Lower leg skin (tissue), 4 donors: ENCODE results near the gene DTHD1. TPM values are rescaled to one million over a fixed set of nuclear protein-coding genes. Genes with fewer than 3 reads are reported as not detected.

Experiments used
- DNase-seq, 2 donors: peaks; one replicate each; pipeline ENCODE4 v3.0.0-alpha.2; 2019; ENCODE audit warnings: low spot score in 2 of 2
- H3K4me3 ChIP-seq: fragments of 200-600 bp; sonication (generic); 2 replicates; pipeline ENCODE4 v1.5.1; 2017; ENCODE audit warnings: mild to moderate bottlenecking, low read depth; ENCODE audit not compliant: poor library complexity, severe bottlenecking
- CTCF ChIP-seq, 3 donors: fragments of 450-650 bp; IDR thresholded peaks; one replicate each; pipeline ENCODE4 v1.5.1; 2016; ENCODE audit warnings: antibody characterized with exemption in 3 of 3, mild to moderate bottlenecking in 3 of 3, moderate library complexity in 2 of 3
- POLR2A ChIP-seq, 2 donors: fragments of 450-650 bp; IDR thresholded peaks; one replicate each; pipeline ENCODE4 v1.6.1; 2016 to 2017; ENCODE audit warnings: antibody characterized with exemption in 2 of 2, mild to moderate bottlenecking in 1 of 2, moderate library complexity in 1 of 2
- WGBS, 2 donors: methylation state at CpG; one replicate each; pipeline ENCODE4 v1.1.5; 2018; 5-methylcytosine and 5-hydroxymethylcytosine counted together
- intact Hi-C: fragments of 100-400 bp; cut with DNase I; formaldehyde crosslinking; loops from one replicate; pipeline ENCODE4 v1.15.0; 2023; ENCODE audit warnings: low total_unique reads
- total RNA-seq, 4 donors: library from RNA; depleted of rRNA; stranded (reverse); fragments of >200 nt; gene quantifications; one replicate each; pipeline ENCODE4 v1.1.0, GENCODE V29; 2016

The DTHD1 gene
- total RNA-seq, 4 donors from 2014 or later, result 0.16 TPM; not detected in 3

DNA sequence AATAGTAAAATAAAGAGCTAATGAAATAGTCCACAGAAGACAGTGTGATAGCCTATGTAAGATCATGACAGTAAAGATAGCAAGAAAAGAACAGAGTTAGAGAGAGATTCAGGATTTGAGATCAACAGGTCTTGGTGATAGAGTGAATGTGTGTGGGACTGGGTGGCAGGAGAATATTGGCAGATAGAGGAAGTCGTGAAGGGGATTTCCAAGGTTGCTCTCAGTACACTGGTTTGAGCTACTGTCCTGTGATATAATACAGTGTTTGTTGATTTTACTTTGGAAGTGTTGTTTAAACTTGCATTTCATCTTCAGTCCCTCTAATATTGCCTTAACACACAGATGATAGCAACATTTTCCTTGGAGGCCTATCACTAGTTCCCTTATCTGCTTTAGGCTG, 44.1 kb downstream of the DTHD1 start:
- no peak for TF ChIP-seq POLR2A (IDR thresholded peaks at IDR 0.05)
- TF ChIP-seq CTCF (IDR thresholded peaks at IDR 0.05), result no peak
- WGBS, 2 donors, result 28 to 51% methylated on average over 1 of the region's 1 CpG
- H3K4me3 ChIP-seq, result no peak overlapping the region
- no peak for DNase-seq
- intact Hi-C loops, result no loop called here

DNA sequence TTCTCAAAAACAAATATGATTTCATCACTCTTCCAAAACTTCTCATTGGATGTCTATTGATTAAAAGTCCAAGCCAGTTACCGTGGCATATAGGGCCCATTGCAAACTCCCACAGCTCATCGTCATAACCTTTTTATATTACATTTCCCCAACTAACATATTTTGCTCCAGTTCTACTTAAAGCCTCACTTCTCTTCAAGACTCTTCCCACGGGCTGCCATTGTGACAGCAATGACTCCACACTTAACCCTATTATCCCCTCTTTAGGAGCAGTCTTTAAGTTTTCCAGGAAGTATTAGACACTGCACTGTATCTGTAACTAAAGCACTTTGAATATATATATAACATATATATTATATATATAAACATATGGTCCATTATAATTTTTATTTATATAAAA, 44.5 kb downstream of the DTHD1 start:
- TF ChIP-seq CTCF (IDR thresholded peaks at IDR 0.05) (no peak), POLR2A (IDR thresholded peaks at IDR 0.05) (no peak)
- WGBS, 2 donors, result 70 to 72% methylated on average over 3 of the region's 3 CpGs
- no peak for DNase-seq
- intact Hi-C loops, result no loop called here
- H3K4me3 ChIP-seq, result no peak overlapping the region

DNA sequence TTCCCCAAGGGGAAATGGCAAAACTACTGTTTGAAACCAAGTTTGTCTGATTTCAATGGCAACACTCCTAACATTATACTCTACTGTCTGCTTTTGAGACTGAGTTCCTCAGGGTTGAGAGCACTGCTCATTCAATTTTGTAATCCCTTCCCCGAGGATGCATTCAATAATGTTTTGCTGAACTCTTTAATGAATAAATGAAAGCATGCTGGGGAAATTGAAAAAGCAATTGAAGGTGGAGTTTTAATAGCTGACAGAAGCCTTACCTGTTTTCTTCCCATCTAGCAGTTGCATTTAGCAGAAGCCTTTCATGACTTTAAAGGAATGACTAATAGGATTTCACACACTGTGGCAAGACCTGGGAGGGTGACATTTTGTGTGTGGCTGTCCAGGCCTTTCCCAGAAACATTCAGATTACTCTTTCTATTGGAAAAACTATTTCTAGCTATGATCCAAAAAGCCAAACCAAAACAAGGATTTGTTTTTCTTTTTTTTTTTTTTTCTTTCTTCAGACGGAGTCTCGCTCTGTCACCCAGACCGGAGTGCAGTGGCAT, 45.1 kb downstream of the DTHD1 start:
- DNase-seq, result no peak
- 80 to 81% methylated on average over 4 of the region's 4 CpGs for WGBS, 2 donors
- intact Hi-C loops, result no loop called here

GRCh38 chr4:36327400-36327799, 46.0 kb downstream of the DTHD1 start:
- no peak for DNase-seq
- 63 to 64% methylated on average over 5 of the region's 5 CpGs for WGBS, 2 donors
- H3K4me3 ChIP-seq, result no peak overlapping the region
- TF ChIP-seq POLR2A (IDR thresholded peaks at IDR 0.05) (no peak), CTCF (IDR thresholded peaks at IDR 0.05) (no peak)
- intact Hi-C loops, result no loop called here

More for the DNA sequence above, 45.1 kb downstream of the DTHD1 start:
- no peak overlapping the region for H3K4me3 ChIP-seq
- TF ChIP-seq CTCF (IDR thresholded peaks at IDR 0.05) (no peak), POLR2A (IDR thresholded peaks at IDR 0.05) (no peak)

GRCh38 chr4:36328130-36328529, 46.7 kb downstream of the DTHD1 start:
- no peak for DNase-seq
- WGBS, 2 donors, result 72 to 79% methylated on average over 9 of the region's 9 CpGs
- TF ChIP-seq POLR2A (IDR thresholded peaks at IDR 0.05), result no peak
- no peak for TF ChIP-seq CTCF (IDR thresholded peaks at IDR 0.05)
- intact Hi-C loops, result no loop called here
- no peak overlapping the region for H3K4me3 ChIP-seq

DNA sequence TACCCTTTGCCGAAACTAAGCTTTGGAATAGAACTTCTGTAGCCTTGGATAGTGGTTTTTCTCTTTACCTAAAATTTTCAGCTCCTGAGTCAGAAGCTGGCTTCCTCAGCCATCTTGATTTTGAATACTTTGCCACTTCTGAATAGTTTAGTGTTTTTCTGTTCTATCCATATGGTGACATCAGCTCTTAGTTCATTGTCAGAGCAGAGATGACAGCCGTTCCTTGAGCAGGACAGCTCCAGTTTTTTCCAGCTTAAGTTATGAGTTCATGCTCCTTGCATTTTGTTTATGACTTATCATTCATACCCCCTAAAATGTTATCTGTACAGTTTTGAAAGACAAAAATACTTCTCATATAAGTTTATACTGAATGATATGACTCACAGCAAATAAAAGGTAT, 47.8 kb downstream of the DTHD1 start:
- 72 to 76% methylated on average over 2 of the region's 2 CpGs for WGBS, 2 donors
- no peak for DNase-seq
- H3K4me3 ChIP-seq, result no peak overlapping the region

More for the DNA sequence above, 47.8 kb downstream of the DTHD1 start:
- TF ChIP-seq CTCF (IDR thresholded peaks at IDR 0.05) (no peak), POLR2A (IDR thresholded peaks at IDR 0.05) (no peak)
- intact Hi-C loops, result no loop called here
